GM10248 (cell line): ENCODE results near the gene LIMS2.

Experiments
- CTCF ChIA-PET: fragments of 300-600 bp; sonication (Branson Sonifier 250); formaldehyde crosslinking; extraction: SDS; loops from one replicate; lab custom pipeline; 2021; ENCODE audit warnings: antibody characterized with exemption; lab: Yijun Ruan, JAX
- POLR2A ChIA-PET: fragments of 350-650 bp; sonication (Branson Sonifier 250); formaldehyde crosslinking; extraction: SDS; loops from one replicate; lab custom pipeline; 2020; ENCODE audit warnings: antibody characterized with exemption; lab: Yijun Ruan, JAX
- DNase-seq: peaks from one replicate; pipeline ENCODE4 v3.0.0; 2012; ENCODE audit errors: extremely low spot score
- TF ChIP-seq, protein P1 (sequence below): IDR thresholded peaks from 2 replicates; pipeline ENCODE4 v1.5.1; 2012; ENCODE audit warnings: mild to moderate bottlenecking, low read depth; ENCODE audit errors: extremely low read depth, missing control alignments, control extremely low read depth

The LIMS2 gene

DNA sequence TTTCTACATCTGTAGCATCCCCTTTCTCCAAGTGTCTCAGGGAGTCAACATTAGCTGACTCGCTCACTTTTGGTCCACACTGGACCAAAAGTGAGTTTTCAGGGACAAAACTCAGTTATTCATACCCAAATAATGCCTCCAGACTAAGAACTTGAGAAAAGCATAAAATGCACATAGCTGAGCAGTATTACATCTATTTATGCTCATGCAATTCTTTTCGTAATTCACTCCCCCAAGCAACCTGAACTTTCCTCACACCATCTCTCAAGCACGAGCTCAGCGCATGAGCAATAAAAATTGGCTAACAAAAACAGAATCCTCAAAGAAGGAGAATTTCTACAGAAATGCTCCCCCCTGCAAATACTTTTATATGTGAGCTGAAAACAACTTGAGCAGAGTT, 42.9 kb upstream of the LIMS2 start:
- TF ChIP-seq, protein P1, sequence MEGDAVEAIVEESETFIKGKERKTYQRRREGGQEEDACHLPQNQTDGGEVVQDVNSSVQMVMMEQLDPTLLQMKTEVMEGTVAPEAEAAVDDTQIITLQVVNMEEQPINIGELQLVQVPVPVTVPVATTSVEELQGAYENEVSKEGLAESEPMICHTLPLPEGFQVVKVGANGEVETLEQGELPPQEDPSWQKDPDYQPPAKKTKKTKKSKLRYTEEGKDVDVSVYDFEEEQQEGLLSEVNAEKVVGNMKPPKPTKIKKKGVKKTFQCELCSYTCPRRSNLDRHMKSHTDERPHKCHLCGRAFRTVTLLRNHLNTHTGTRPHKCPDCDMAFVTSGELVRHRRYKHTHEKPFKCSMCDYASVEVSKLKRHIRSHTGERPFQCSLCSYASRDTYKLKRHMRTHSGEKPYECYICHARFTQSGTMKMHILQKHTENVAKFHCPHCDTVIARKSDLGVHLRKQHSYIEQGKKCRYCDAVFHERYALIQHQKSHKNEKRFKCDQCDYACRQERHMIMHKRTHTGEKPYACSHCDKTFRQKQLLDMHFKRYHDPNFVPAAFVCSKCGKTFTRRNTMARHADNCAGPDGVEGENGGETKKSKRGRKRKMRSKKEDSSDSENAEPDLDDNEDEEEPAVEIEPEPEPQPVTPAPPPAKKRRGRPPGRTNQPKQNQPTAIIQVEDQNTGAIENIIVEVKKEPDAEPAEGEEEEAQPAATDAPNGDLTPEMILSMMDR: no peak
- no peak for DNase-seq
- CTCF ChIA-PET: interaction anchor here (1.1 to 1.2 kb wide), 3 partner anchors 9 to 27 kb away, joined by 3 read pairs; no protein-coding TSS in a partner anchor
- POLR2A ChIA-PET: no interaction called here

DNA sequence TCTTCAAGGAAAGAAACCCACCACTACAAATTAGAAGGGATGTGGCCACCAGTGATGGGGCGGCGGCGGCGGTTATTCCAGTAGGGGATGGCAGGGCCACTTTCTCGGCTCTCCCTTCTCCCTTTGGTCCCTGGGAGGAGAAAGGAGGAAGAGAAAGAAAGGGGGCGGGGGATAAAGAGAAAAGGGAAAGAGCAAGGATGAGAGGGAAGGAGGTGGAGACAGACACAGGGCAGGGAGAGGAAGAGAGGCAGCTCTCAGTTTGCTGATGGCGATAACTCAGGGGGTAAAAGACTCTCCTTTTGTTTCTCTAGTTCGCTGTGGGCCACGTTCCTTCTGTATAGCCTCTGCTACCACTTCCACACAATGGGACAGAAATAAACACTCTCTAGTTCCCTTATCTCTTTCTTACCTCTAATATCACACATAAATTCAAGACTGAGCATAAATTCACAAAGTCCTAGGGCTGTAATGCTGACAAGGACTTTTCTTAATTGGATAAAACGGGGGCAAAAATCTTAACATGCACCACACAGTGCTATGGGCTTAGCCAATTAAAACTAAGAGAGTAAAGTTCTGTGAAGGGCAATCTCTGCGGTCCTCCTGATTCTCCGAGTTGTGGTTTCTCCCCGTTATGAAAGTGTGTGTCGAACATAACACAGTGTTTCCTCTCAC, 40.6 kb upstream of the LIMS2 start:
- TF ChIP-seq, protein P1: no peak
- CTCF ChIA-PET: interaction anchor here (1.1 to 3.3 kb wide), 2 partner anchors 12 to 16 kb away, joined by 4 to 16 read pairs; no protein-coding TSS in a partner anchor
- no peak for DNase-seq
- POLR2A ChIA-PET: no interaction called here

DNA sequence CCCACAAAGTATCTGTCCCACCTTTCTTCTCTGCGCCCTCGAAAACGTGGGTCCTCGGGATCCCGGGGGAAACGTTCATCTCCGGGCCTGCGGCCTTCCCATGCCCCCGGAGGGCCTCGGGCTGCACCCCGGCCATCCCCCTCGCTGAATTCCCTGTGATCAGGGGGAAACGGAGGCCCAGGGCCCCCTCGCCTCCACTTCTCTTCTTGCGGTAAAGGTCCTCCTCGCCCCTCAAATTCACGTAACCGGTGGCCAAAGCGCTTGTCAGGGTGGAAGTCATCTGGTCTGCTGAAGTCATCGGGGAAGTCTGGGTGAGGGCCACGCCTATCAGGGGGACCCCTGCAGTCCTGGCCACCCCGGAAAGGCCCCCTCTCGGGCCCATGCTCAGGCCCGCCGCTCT, 38.2 kb upstream of the LIMS2 start:
- CTCF ChIA-PET: interaction anchor here (1.2 to 3.3 kb wide), 2 partner anchors 9 to 14 kb away, joined by 3 to 16 read pairs; no protein-coding TSS in a partner anchor
- POLR2A ChIA-PET: no interaction called here
- TF ChIP-seq, protein P1: no peak
- DNase-seq: no peak

DNA sequence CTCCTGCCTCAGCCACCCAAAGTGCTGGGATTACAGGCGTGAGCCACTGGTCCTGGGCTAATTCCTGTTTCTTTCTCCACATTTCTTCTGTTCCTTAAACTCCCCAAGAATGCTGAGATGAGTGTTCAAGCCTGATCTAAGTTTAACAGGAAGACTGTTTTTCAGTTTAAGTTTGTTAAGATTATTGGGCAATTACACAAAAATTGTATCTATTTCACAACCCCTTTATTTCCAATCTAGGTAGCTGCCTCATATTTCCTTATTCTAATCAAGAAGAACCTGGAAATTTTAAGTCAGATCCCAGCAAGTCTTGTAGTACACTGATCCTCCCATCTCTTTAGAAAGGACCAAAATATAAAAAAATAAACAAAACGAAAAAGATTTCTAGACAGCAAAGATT, 37.7 kb upstream of the LIMS2 start:
- POLR2A ChIA-PET: no interaction called here
- CTCF ChIA-PET: interaction anchor here (1.2 to 3.3 kb wide), 2 partner anchors 9 to 15 kb away, joined by 3 to 16 read pairs; no protein-coding TSS in a partner anchor

DNA sequence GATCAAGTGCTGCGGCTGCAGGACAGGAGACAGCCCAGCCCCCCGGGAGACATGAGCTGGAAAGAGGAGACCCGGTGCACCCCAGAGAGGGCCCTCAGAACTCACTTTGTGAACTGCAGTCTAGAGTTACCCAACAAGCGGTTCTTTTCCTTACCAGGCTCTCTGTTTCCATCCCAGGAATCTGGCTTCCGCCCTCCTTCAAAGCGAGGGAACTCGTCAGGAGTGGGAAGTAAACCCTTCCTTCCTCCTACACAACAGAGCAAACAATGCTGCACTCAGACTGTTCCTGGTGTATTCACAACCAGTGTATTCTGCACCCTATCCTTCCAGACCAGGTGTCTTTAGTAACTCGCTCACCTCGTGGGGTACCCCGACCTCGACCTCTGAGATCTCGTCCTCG, 34.0 kb upstream of the LIMS2 start:
- POLR2A ChIA-PET: no interaction called here
- TF ChIP-seq, protein P1: no peak
- DNase-seq: no peak
- CTCF ChIA-PET: no interaction called here

More for the DNA sequence above, 37.7 kb upstream of the LIMS2 start:
- DNase-seq: no peak
- TF ChIP-seq, protein P1: no peak

DNA sequence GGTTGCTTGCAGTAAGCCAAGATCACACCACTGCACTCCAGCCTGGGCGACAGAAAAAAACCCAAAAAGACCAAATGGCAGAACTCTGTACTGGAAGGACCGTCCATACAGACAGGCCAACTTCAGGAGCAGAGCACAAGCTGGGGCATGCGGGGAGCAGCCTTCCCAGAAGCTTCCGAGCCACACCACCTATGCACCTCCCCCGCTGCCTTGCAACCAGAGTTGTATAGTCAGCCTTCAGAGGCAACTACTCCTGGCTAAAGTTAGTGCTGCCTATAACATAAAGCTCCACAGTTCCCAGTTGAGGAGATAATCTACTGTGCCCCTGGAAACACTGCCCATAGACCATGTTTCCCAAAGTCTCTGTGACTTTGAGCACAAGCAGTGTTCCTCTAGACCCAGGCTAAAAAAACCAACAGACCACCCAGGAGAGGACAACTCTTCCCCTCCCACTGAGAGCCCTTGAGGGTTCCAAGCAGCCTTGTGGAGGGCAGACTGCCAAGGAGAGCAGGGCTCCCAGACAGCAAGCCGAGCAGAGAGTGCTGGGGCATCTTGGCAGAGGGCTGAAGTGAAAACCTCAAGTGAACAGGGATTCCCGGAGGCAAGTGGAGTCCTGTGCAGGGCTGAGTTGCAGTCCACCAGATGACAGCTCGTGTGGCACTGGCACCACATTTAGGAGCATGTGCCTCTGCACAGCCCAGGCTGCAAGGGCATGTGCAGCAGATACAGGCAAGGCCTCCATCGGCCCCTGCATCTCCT, 32.7 kb upstream of the LIMS2 start:
- ChIA-PET POLR2A (no interaction called here), CTCF (interaction anchor here (0.7 kb wide), 1 partner anchor 10 kb away, joined by 3 read pairs; no protein-coding TSS in a partner anchor)
- no peak for DNase-seq

More for the DNA sequence above, 32.7 kb upstream of the LIMS2 start:
- TF ChIP-seq, protein P1: no peak
